ENCODE results near the gene CD28.
A peak's percentile ranks its signal among the peaks of the same experiment; 100 is the strongest.

CD28 gene

DNA sequence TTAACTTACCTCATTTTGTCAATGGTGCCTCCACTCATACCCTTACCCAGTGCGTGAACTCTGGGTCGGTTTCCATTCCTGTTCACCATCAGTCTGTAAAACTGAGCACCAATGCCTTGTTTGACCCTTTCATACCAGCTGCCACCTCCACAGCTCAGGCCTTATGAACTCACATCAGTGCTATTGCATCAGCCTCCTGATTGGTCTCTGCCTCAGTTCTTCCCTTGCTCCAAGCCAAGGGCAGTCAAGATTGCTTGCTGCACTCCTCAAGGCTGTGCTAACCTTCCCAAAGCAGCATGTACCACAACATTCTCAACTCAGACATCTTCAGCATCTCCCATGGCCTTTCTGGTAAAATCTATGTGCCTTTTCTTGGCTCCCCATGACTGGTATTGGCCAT, 9.3 kb downstream of the CD28 start:
- peaks cover 59% of the 10 kb centered on the region for H3K36me3 Mint-ChIP-seq (ENCODE audit: low read depth)
- peaks cover 85% of the 10 kb centered on the region for H3K4me1 Mint-ChIP-seq (ENCODE audit: low read depth)
- H3K27me3 Mint-ChIP-seq (ENCODE audit: low read depth): no peaks in the 10 kb centered on the region
- peak overlapping the region; percentile 57 for H3K4me3 Mint-ChIP-seq
- H3K27ac Mint-ChIP-seq: peak overlapping the region; percentile 79
- peaks cover 3% of the 10 kb centered on the region for H3K9me3 Mint-ChIP-seq

DNA sequence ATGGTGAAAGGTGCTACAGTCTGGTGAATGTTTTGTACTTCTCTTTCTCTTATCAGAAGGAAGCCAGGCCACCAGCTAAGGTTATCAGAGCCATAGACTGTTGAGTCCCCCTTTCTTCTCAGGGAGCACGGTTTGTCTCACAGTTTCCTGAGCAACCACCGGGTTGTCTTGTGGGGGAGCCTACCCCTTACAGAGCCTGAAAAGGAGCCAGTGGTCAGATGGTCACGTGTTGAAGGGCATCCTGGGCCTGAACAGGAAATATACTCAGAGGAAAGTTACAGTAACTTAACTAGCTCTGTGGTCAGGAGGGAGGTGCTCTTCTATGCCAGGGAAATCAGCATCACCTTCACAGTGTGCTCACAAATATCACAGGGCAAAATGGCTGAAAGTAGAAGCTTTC, 11.6 kb downstream of the CD28 start:
- no peaks in the 10 kb centered on the region for H3K27me3 Mint-ChIP-seq (ENCODE audit: low read depth)
- H3K9me3 Mint-ChIP-seq: peaks cover 3% of the 10 kb centered on the region
- H3K4me1 Mint-ChIP-seq (ENCODE audit: low read depth): peaks cover 88% of the 10 kb centered on the region
- H3K4me3 Mint-ChIP-seq: peak overlapping the region; percentile 66
- H3K36me3 Mint-ChIP-seq (ENCODE audit: low read depth): peaks cover 63% of the 10 kb centered on the region
- H3K27ac Mint-ChIP-seq: peak overlapping the region; percentile 93

DNA sequence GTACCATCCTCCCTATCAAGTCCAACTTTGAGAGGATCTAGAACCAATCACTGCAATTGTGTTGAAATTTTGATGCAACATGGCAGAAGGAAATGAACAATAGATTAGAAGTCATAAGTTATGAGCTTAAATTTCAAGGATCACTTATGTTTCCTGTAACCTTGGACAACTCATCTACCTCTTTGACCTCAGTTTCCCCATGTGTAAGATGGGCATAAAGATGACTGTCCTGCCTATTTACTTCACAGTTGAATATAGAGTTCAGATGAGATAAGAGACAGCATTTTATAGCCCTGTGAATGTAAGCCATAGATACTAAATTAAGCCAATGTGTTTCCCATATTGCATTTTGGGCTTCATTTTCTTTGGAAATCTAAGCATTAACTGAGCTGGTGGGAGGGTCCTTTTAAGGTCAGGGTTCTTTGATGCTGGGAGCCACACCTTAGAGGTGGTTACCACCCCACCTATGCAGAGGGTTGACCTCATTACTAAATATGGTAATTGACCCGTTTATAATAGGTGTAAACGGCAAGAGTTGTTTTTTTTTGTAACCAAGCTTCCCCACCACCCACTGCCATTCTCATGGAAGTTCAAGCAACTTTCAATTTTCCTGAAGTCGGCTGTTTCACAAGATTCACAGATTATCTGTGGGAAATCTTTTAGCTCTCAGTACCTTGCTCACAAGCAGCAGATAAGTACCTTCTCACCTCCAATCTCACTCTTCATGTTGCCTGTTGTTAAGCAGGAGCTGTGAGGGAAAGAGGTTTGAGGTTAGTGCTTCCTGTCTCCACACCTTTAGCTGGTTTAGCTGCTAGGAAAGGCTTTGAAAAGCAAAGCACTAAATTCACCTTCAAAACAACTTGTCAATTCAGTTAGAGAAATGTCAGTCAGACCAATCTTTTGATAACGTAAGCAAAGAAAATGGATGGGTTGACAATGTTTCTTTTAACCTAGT, 13.3 kb downstream of the CD28 start:
- Mint-ChIP-seq H3K4me1 (ENCODE audit: low read depth) (peaks cover 79% of the 10 kb centered on the region), H3K9me3 (peaks cover 3% of the 10 kb centered on the region), H3K4me3 (peak overlapping the region; percentile 82), H3K27me3 (ENCODE audit: low read depth) (no peaks in the 10 kb centered on the region), H3K27ac (peak overlapping the region; percentile 96), H3K36me3 (ENCODE audit: low read depth) (peaks cover 62% of the 10 kb centered on the region)

DNA sequence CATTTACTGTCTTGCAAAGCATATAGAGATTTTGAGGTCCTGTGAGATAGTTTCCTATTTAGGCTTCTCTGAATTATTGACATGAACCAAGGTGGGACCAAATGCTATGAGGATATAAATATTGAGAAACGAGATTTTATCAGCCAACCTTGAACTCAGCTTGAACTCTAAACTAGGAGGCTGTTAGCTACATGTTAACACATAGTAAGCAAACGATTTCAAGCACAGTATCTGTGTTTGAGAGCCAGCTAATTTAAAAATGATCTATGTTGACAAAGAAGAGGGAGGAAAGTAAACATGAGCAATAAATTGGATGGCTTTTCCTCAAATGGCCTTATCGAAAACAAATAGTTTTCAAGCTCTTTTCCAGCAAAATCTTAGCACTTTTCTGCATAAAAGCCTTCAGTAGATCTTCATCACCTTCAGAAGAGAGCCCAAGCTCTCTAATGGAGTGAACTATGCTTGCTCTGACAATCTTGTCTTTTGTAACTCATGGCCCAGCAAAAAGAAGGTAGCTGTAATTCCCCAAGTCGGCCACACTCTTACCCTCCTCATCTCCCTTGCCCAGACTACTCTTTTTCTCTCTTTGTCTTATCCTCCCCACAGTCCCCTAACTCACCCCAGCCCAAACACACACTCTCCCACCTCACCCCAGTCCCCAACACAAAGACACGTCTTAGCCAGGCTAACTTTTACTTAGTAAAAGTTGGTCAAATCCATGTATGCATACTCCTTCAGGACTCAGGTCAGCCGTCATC, 14.7 kb downstream of the CD28 start:
- Mint-ChIP-seq H3K9me3 (peaks cover 3% of the 10 kb centered on the region), H3K27ac (peak overlapping the region; percentile 96), H3K27me3 (ENCODE audit: low read depth) (no peaks in the 10 kb centered on the region), H3K4me1 (ENCODE audit: low read depth) (peaks cover 71% of the 10 kb centered on the region), H3K36me3 (ENCODE audit: low read depth) (peaks cover 60% of the 10 kb centered on the region), H3K4me3 (peak overlapping the region; percentile 83)

DNA sequence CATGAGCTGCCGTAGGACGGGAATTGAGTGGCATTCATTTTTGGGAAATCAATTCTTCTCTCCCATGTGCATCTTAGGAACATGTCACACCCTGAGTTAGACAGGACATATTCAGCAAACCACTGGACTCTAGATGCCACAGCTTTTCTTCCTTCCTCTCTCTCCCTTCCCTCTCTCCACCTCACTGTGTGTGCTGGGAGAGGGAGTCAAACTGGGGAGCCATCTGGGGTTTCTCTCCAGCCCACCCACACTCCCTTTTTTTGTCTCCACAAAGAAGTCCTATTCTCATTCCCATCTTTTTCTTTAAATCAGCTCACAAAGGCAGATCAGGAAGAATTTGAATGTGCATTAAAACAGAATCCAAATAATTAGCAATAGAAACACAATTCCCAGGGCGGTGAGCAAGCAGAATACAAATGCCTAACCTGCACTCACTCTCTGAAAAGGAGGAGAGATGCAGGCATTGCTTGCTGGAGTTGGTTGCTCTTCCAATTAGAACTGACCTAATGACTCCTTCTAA, 15.4 kb downstream of the CD28 start:
- Mint-ChIP-seq H3K4me3 (peak overlapping the region; percentile 83), H3K36me3 (ENCODE audit: low read depth) (peaks cover 61% of the 10 kb centered on the region), H3K9me3 (peaks cover 3% of the 10 kb centered on the region), H3K4me1 (ENCODE audit: low read depth) (peaks cover 73% of the 10 kb centered on the region), H3K27ac (peak overlapping the region; percentile 96), H3K27me3 (ENCODE audit: low read depth) (no peaks in the 10 kb centered on the region)

DNA sequence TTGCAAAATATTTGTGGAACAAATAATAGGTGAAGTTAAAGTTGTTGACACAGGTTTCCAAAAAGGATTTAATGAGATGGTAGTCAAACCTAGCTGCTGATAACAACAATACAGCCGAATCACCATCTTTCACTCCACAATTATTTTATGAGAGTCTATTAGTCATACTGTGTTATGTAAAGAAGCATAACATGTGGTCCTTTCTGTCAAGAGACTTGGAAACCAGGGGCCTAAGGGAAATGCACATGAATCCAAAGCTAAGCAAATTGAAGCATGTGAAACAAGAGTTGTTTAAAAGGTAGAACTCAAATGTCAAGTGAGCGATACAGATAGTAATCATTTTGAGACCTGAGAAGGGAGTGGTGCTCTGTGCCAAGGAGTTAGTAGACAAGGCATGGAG, 16.0 kb downstream of the CD28 start:
- peaks cover 64% of the 10 kb centered on the region for H3K36me3 Mint-ChIP-seq (ENCODE audit: low read depth)

DNA sequence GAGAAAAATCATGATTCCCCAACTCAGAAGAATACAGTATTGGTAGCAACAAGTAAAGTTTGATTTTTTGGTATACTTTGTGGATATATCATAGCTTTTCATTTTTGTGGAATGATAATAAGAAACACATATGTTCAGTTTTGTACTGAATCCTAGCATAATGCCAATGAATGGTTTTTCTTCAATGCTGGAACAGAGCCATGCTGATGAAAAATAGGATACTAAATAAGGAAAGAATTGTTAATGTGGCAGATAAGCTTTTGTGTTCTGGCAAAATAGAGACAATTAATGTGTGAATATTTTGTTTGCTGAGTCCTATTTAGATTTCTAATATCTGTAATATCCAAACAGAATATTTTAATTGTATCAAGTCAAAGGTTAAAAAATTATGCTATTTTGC, 21.9 kb downstream of the CD28 start:
- Mint-ChIP-seq H3K36me3 (ENCODE audit: low read depth) (peaks cover 71% of the 10 kb centered on the region), H3K4me3 (no peak overlapping the region), H3K27me3 (ENCODE audit: low read depth) (no peaks in the 10 kb centered on the region), H3K27ac (no peak overlapping the region), H3K4me1 (ENCODE audit: low read depth) (peaks cover 64% of the 10 kb centered on the region), H3K9me3 (no peaks in the 10 kb centered on the region)

More for the DNA sequence above, 16.0 kb downstream of the CD28 start:
- Mint-ChIP-seq H3K27me3 (ENCODE audit: low read depth) (no peaks in the 10 kb centered on the region), H3K27ac (peak overlapping the region; percentile 96), H3K4me1 (ENCODE audit: low read depth) (peaks cover 73% of the 10 kb centered on the region), H3K4me3 (peak overlapping the region; percentile 83), H3K9me3 (peaks cover 2% of the 10 kb centered on the region)

DNA sequence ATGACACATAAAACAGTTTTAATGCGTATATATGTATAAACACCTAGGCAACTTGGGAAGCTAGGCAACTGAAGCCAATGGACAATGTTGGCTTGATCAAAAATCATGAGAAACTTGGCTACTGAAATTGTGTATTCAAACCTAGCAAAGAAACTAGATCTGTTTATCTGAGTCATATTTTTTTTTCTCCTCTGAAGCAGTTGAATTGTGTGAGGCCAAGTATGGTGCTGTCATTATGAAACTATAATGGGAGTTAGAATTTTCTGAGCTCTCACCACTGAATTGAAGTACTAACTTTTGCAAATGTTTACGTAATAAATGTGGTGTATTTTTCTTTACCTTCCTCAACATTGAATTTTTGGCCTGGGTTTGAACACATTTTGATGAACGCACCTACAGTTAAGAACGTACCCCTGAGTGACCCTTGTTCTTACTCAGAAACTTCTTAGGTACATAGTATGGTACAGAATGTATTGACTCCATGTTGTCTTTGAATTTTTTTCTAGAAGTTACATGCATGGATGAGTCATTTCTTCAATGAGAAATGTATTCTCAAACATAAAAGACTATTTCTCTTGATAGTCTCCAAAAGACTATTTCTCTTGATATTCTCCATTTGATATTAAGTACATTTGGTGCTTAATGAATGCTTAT, 23.8 kb downstream of the CD28 start:
- peaks cover 75% of the 10 kb centered on the region for H3K4me1 Mint-ChIP-seq (ENCODE audit: low read depth)
- H3K4me3 Mint-ChIP-seq: peak overlapping the region; percentile 29
- peaks cover 80% of the 10 kb centered on the region for H3K36me3 Mint-ChIP-seq (ENCODE audit: low read depth)
- no peaks in the 10 kb centered on the region for H3K27me3 Mint-ChIP-seq (ENCODE audit: low read depth)
- no peaks in the 10 kb centered on the region for H3K9me3 Mint-ChIP-seq
- peak overlapping the region; percentile 86 for H3K27ac Mint-ChIP-seq

DNA sequence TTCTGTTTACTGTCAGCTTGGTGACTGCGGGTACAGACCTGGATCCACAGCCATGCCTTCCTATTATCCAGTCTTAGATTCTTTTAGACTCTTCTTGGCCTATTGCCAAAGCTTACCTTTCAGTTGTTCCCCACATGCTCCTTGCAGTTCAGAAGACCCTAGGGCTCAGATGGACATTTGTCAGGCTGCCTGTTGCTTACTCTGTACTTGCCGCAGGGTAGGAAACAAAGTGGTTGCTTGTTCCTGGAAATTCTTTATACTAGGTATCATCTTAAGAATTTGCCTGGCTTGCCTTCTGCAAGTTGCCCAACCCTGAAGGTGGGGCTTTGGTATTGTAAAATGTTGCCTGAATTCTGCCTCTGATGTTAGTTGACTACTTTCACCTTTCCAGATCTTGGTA, 24.4 kb downstream of the CD28 start:
- Mint-ChIP-seq H3K27ac (peak overlapping the region; percentile 86), H3K4me1 (ENCODE audit: low read depth) (peaks cover 76% of the 10 kb centered on the region), H3K36me3 (ENCODE audit: low read depth) (peaks cover 84% of the 10 kb centered on the region), H3K9me3 (no peaks in the 10 kb centered on the region), H3K27me3 (ENCODE audit: low read depth) (no peaks in the 10 kb centered on the region), H3K4me3 (peak overlapping the region; percentile 29)

DNA sequence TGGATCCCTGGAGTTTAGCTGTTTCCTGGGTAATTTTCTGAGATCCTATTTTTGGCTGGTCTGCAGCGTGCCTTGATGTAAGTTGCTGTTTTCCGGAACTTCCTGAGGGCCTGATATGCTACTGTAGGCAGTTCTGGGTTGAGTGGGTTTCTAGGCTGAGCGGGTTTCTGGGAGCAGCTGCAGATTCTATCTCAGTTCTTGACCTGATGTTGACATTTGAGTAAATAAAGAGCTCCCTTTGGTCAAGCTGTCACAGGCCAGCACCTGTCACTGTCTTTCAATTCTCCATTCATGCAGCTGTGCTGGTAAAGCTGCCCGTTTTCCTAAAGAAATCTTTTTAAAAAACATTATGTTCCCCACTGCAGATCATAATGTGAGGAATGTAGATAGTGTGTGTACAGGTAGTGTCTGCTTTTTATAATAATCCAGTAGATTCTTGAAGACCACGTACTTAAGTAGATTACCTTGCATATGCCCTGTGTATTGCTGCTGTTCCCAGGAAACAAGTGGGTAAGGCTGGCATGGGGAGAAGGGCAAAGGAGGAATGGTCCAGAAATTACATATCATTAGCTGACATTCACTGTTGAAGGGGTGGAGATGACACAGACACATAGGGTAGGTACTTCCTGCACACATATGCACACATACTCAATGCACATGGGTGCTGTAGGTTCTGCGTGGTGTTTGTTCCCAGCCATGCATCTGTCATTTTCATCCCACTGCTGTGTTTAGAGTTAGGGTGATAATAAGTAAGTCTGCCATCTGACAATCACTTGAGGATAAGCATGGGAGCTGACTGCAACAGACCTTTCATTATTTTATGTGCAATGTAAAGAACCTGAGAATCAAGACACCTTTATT, 25.9 kb downstream of the CD28 start:
- Mint-ChIP-seq H3K27ac (peak overlapping the region; percentile 86), H3K27me3 (ENCODE audit: low read depth) (no peaks in the 10 kb centered on the region), H3K4me3 (peak overlapping the region; percentile 56), H3K4me1 (ENCODE audit: low read depth) (peaks cover 76% of the 10 kb centered on the region), H3K36me3 (ENCODE audit: low read depth) (peaks cover 84% of the 10 kb centered on the region), H3K9me3 (no peaks in the 10 kb centered on the region)

DNA sequence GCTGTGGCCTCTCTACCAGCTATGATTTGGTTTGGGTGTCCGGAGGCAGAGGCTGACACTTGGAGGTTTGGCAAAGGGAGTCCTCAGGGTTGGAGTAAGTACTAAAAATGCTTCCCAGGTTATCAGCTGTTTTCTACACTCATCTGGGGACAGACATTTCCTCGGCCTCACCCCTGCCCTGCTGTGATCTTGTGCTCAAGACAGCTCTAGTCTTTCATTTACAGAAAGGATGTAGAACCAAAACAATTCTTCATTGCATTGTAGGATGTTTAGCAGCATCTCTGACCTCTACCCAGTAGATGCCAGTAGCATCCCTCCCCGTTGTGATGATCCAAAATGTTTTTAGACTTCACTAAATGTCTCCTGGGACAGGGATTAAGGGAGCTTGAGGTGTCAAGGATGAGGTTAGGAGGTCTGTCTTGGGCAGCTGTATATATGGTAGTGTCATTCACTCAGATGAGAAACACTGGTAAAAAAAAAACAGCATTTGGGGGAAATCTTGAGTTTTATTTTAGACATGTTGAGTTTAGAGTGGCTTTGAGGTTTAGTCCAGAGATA, 26.6 kb downstream of the CD28 start:
- H3K27me3 Mint-ChIP-seq (ENCODE audit: low read depth): no peaks in the 10 kb centered on the region
- peak overlapping the region; percentile 56 for H3K4me3 Mint-ChIP-seq
- peaks cover 82% of the 10 kb centered on the region for H3K4me1 Mint-ChIP-seq (ENCODE audit: low read depth)
- H3K9me3 Mint-ChIP-seq: no peaks in the 10 kb centered on the region
- H3K36me3 Mint-ChIP-seq (ENCODE audit: low read depth): peaks cover 83% of the 10 kb centered on the region
- peak overlapping the region; percentile 86 for H3K27ac Mint-ChIP-seq

DNA sequence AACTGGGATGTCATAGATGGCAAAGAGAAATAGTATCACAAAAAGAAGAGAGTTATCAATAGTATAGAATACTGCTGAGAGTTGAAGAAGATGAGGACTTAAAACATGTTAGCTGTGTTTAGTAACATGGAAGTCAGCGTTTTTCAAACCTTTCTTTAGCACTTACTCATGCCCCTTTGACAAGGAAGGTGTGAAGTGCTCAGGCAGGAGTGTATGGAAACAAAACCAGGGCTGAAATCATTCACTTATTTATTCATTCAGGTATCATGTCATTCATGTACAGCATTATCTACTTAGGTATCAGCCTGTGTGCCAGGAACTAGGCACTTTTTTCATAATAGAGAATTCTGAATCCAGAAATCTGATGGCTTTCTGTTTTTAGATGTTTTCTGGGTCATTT, 27.2 kb downstream of the CD28 start:
- peaks cover 83% of the 10 kb centered on the region for H3K36me3 Mint-ChIP-seq (ENCODE audit: low read depth)
- peaks cover 84% of the 10 kb centered on the region for H3K4me1 Mint-ChIP-seq (ENCODE audit: low read depth)
- H3K4me3 Mint-ChIP-seq: peak overlapping the region; percentile 30
- H3K27me3 Mint-ChIP-seq (ENCODE audit: low read depth): no peaks in the 10 kb centered on the region
- no peaks in the 10 kb centered on the region for H3K9me3 Mint-ChIP-seq
- H3K27ac Mint-ChIP-seq: peak overlapping the region; percentile 86

DNA sequence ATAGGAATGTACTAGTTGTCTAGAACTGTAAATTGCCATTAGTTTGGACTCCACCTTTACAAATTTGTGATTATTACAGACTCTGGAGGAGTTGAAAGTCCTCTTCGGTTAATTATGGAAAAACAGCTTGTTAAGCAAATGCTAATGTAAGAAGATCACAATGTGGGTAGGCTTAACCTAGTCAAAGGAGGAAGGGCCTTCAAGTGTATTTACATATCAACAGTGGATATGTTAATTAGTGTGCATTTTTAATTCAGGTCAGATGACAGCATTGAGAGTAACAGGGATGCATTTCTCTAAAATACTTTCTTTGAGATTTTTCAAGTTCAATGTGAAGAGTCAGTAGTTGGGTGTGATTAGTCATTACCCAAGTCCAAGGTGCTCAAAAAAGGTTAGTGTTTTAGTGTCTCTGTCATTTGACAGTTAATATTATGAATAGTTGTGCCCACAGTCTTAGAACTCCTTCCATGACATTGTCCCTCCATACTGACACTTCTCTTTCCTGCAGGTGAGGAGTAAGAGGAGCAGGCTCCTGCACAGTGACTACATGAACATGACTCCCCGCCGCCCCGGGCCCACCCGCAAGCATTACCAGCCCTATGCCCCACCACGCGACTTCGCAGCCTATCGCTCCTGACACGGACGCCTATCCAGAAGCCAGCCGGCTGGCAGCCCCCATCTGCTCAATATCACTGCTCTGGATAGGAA, 28.0 kb downstream of the CD28 start:
- Mint-ChIP-seq H3K4me3 (no peak overlapping the region), H3K4me1 (ENCODE audit: low read depth) (peaks cover 84% of the 10 kb centered on the region), H3K27me3 (ENCODE audit: low read depth) (no peaks in the 10 kb centered on the region), H3K36me3 (ENCODE audit: low read depth) (peaks cover 84% of the 10 kb centered on the region), H3K27ac (peak overlapping the region; percentile 82), H3K9me3 (no peaks in the 10 kb centered on the region)

Data from T-helper 1 cell treated with Interleukin-12 subunit alpha and Interleukin-12 subunit beta and Interleukin-4 antibody, amounts not matched to agents 30 μg/mL and 1 μg/mL, for 36 hours (primary cell).